Aorta (tissue), 5 donors: ENCODE measurements around the gene FOXI1. TPM values are rescaled to one million over a fixed set of nuclear protein-coding genes. Genes with fewer than 3 reads are reported as not detected.

Experiments used
- ATAC-seq: fragments of 200-7000 bp; cut with Tn5 transposase; one replicate; pipeline ENCODE4 v1.9.1; 2022; ENCODE audit warnings: moderate library complexity; ENCODE audit not compliant: low FRiP score
- DNase-seq, 2 donors: peaks; one replicate each; pipeline ENCODE4 v3.0.0-alpha.2; 2020
- H3K27ac ChIP-seq, 2 donors: one replicate each; pipeline ENCODE4 v1.5.1; 2013; ENCODE audit warnings: low read length in 2 of 2, mild to moderate bottlenecking in 2 of 2, moderate library complexity in 2 of 2, control low read depth in 1 of 2, inconsistent platforms in 1 of 2, low read depth in 1 of 2
- H3K27me3 ChIP-seq, 2 donors: one replicate each; pipeline ENCODE4 v1.6.1; 2013; ENCODE audit warnings: control low read depth in 1 of 2, low read length in 1 of 2, mild to moderate bottlenecking in 1 of 2, moderate library complexity in 1 of 2; ENCODE audit not compliant: insufficient read depth in 2 of 2, control insufficient read depth in 1 of 2
- H3K36me3 ChIP-seq, 2 donors: one replicate each; pipeline ENCODE4 v1.6.1; 2013; ENCODE audit warnings: control low read depth in 1 of 2, low read length in 1 of 2, mild to moderate bottlenecking in 1 of 2; ENCODE audit not compliant: insufficient read depth in 2 of 2, control insufficient read depth in 1 of 2
- H3K4me1 ChIP-seq, 2 donors: one replicate each; pipeline ENCODE4 v1.6.1; 2013; ENCODE audit warnings: low read length in 2 of 2, control low read depth in 1 of 2, mild to moderate bottlenecking in 1 of 2, moderate library complexity in 1 of 2; ENCODE audit not compliant: insufficient read depth in 2 of 2, control insufficient read depth in 1 of 2
- H3K4me3 ChIP-seq, 2 donors: one replicate each; pipeline ENCODE4 v1.5.1; 2013; ENCODE audit warnings: low read length in 2 of 2, control low read depth in 1 of 2, mild to moderate bottlenecking in 1 of 2
- H3K9me3 ChIP-seq: one replicate; pipeline ENCODE4 v1.6.1; 2013; ENCODE audit warnings: mild to moderate bottlenecking, low read length; ENCODE audit not compliant: control insufficient read depth
- WGBS, 2 donors: extraction: QIAGEN DNeasy Blood & Tissue Kit; methylation state at CpG; one replicate each; pipeline ENCODE4 v1.1.7; 2013; 5-methylcytosine and 5-hydroxymethylcytosine counted together
- intact Hi-C, 2 donors: fragments of 100-400 bp; cut with DNase I; formaldehyde crosslinking; loops; one replicate each; pipeline versions ENCODE4 v1.14.2 to v1.15.0; 2022
- polyA plus RNA-seq, 2 donors: library from polyadenylated mRNA; stranded (reverse); fragments of 200-250 nt; gene quantifications; one replicate each; pipeline ENCODE4 v1.2.3, GENCODE V29; 2013
- total RNA-seq, 2 donors: library from RNA; stranded (reverse); fragmentation: NEBNext Ultra II Directional; extraction: Animal tissue kit (Norgen Biotek cat#: 25700); gene quantifications; one replicate each; pipeline ENCODE4 v1.2.1, GENCODE V29; 2021
- donor health status: healthy with polysubstance abuse.
- donor health status: Bipolar disorder and iron deficiency.
- donor health status: DM: no; HTN: no; CAD: no.
- donor health status: DM: no; HTN: no; CAD: no.
- donor health status: DM: yes; HTN: yes; CAD: no.

The FOXI1 gene
- total and polyA plus RNA-seq, 4 donors, result not detected

DNA sequence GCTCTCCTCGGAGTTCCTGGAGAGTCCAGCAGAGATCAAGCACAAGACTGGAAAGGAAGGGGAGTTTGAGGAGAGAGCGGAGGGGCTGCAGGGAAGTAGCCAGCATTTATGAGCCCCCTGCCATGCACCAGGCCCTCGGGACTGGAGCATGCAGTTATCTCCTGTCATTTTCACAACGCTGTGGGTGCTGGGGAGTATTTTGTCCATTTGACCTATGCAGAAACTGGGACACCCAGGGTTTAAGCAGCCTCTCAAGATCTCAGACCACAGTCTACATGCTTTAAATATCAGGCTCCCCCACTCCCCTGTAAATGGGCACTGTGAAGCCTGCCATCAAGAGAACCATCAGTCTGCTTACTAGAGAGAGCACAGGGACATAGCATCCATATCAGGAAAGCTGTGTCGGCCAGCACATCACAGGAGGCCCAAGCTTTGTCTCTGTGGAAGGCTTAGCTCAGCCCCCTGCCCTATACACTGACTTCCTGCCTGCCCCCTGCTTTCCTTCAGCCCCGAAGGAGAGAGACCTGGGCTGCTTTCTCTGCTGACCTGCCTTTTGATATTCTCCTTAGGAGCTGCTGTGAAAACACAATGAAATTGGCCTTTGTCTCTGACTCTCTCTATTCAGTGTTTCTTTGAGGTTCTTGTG lies 7.3 kb downstream of the FOXI1 start:
- intact Hi-C loops, result no loop called here
- DNase-seq, result no peak
- Histone ChIP-seq H3K4me1 (no peaks in the 10 kb centered on the region), H3K4me3 (no peak overlapping the region), H3K27me3 (no peaks in the 10 kb centered on the region), H3K9me3 (no peaks in the 10 kb centered on the region), H3K36me3 (no peaks in the 10 kb centered on the region), H3K27ac (no peak overlapping the region)
- ATAC-seq, result no peak
- 63 to 64% methylated on average over 6 of the region's 6 CpGs for WGBS, 2 donors

- Histone ChIP-seq H3K9me3 (no peaks in the 10 kb centered on the region), H3K27ac (no peak overlapping the region), H3K4me1 (no peaks in the 10 kb centered on the region), H3K4me3 (no peak overlapping the region), H3K36me3 (no peaks in the 10 kb centered on the region), H3K27me3 (no peaks in the 10 kb centered on the region)
- ATAC-seq, result no peak
- WGBS, 2 donors, result 75 to 81% methylated on average over 3 of the region's 3 CpGs
- intact Hi-C loops, result no loop called here
- no peak for DNase-seq
Measured at GRCh38 chr5:170113522-170113900, 7.8 kb downstream of the FOXI1 start.

DNA sequence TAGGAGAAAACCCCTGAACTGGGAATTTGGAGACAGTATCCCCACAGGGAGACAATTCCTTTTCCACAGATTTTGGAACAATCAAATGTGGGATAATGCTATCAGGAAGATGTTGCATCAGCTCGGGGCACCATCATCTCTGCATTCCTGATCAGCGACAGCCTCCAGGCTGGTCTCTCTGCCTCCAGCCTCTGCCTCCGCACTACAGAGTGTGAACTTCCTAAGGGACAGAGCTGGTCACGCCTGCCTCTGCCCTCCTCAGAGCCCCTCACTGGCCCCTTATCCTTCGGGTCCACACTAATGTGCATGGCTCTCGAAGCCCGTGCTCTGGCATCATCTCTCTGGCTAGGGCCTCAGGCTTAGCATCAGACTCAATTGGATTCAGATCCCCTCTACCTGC lies 8.6 kb downstream of the FOXI1 start:
- Histone ChIP-seq H3K27me3 (no peaks in the 10 kb centered on the region), H3K27ac (no peak overlapping the region), H3K9me3 (no peaks in the 10 kb centered on the region), H3K4me1 (no peaks in the 10 kb centered on the region), H3K36me3 (no peaks in the 10 kb centered on the region), H3K4me3 (no peak overlapping the region)
- DNase-seq (no peak), ATAC-seq (no peak)
- intact Hi-C loops, result no loop called here
- 81 to 82% methylated on average over 7 of the region's 7 CpGs for WGBS, 2 donors

GRCh38 chr5:170115925-170116324 lies 10.2 kb downstream of the FOXI1 start:
- Histone ChIP-seq H3K4me1 (no peaks in the 10 kb centered on the region), H3K27ac (no peak overlapping the region), H3K4me3 (no peak overlapping the region), H3K9me3 (no peaks in the 10 kb centered on the region), H3K36me3 (no peaks in the 10 kb centered on the region), H3K27me3 (no peaks in the 10 kb centered on the region)
- WGBS, 2 donors, result 92 to 93% methylated on average over 2 of the region's 2 CpGs
- no peak for DNase-seq
- no peak for ATAC-seq
- intact Hi-C loops, result no loop called here

- 87 to 93% methylated on average over 2 of the region's 2 CpGs for WGBS, 2 donors
- Histone ChIP-seq H3K27ac (no peak overlapping the region), H3K36me3 (no peaks in the 10 kb centered on the region), H3K4me1 (no peaks in the 10 kb centered on the region), H3K9me3 (no peaks in the 10 kb centered on the region), H3K4me3 (no peak overlapping the region), H3K27me3 (no peaks in the 10 kb centered on the region)
- ATAC-seq (no peak), DNase-seq (no peak)
- intact Hi-C loops, result no loop called here
Measured at GRCh38 chr5:170117736-170118135, 12.0 kb downstream of the FOXI1 start.

- ATAC-seq (no peak), DNase-seq (no peak)
- Histone ChIP-seq H3K27me3 (no peaks in the 10 kb centered on the region), H3K4me1 (no peaks in the 10 kb centered on the region), H3K36me3 (no peaks in the 10 kb centered on the region), H3K9me3 (peaks cover 3% of the 10 kb centered on the region), H3K27ac (no peak overlapping the region), H3K4me3 (no peak overlapping the region)
- intact Hi-C loops, result no loop called here
- WGBS, 2 donors, result 82 to 89% methylated on average over 2 of the region's 2 CpGs
Measured at GRCh38 chr5:170120576-170120975, 14.9 kb downstream of the FOXI1 start.

- 60 to 62% methylated on average over 7 of the region's 7 CpGs for WGBS, 2 donors
- H3K36me3 ChIP-seq, result no peaks in the 10 kb centered on the region
- H3K4me3 ChIP-seq, result no peak overlapping the region
- DNase-seq, result no peak
- no peak for ATAC-seq
- intact Hi-C loops, result no loop called here
- H3K27me3 ChIP-seq, result no peaks in the 10 kb centered on the region
- no peak overlapping the region for H3K27ac ChIP-seq
- H3K4me1 ChIP-seq, result no peaks in the 10 kb centered on the region
- peaks cover 3% of the 10 kb centered on the region for H3K9me3 ChIP-seq
Measured at GRCh38 chr5:170121321-170121720, 15.6 kb downstream of the FOXI1 start.

- Histone ChIP-seq H3K4me3 (no peak overlapping the region), H3K27me3 (no peaks in the 10 kb centered on the region), H3K9me3 (peaks cover 3% of the 10 kb centered on the region), H3K27ac (no peak overlapping the region), H3K4me1 (no peaks in the 10 kb centered on the region), H3K36me3 (no peaks in the 10 kb centered on the region)
- intact Hi-C loops, result no loop called here
- 69 to 79% methylated on average over 1 of the region's 1 CpG for WGBS, 2 donors
- ATAC-seq (no peak), DNase-seq (no peak)
Measured at GRCh38 chr5:170126061-170126460, 20.4 kb downstream of the FOXI1 start.

DNA sequence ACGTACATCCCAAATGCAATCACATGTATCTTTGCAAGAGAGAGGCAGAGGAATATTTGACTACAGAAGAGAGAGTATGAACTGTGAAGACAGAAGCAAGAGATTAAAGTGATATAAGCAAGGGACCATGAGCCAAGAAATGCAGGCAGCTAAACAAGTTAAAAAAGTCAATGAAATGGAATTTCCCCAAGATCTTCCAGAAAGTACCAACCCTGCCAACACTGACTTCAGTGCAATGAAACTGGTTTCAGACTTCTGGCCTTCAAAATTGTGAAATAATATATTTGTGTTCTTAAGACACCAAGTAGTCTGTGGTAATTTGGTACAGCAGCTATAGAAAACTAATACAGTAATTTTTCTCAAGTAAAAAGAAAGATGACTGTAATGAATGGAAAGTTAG lies 20.9 kb downstream of the FOXI1 start:
- whole genome bisulfite sequencing, 2 donors, result 72 to 76% methylated on average over 1 of the region's 1 CpG
- no peaks in the 10 kb centered on the region for H3K4me1 ChIP-seq
- no peak overlapping the region for H3K27ac ChIP-seq
- H3K27me3 ChIP-seq, result no peaks in the 10 kb centered on the region
- no peak for DNase-seq
- intact Hi-C loops, result no loop called here
- peaks cover 4% of the 10 kb centered on the region for H3K9me3 ChIP-seq
- no peak overlapping the region for H3K4me3 ChIP-seq
- H3K36me3 ChIP-seq, result no peaks in the 10 kb centered on the region
- no peak for ATAC-seq
